HFF-Myc (cell line): ENCODE data around the gene ACACB.

Experiments used
- DNase-seq: peaks from one replicate; pipeline ENCODE4 v3.0.0-alpha.2; 2011; ENCODE audit warnings: low read depth; ENCODE audit errors: extremely low read depth
- H3K4me3 ChIP-seq: replicated peaks from 2 replicates; pipeline ENCODE4 v1.5.1; 2011; ENCODE audit warnings: low read depth, mild to moderate bottlenecking, control low read depth, low read length
- TF ChIP-seq, protein P1 (sequence below): IDR thresholded peaks from 2 replicates; pipeline ENCODE4 v1.5.1; 2012; ENCODE audit warnings: mild to moderate bottlenecking, low read depth, low read length, control low read depth; ENCODE audit errors: missing control alignments

The ACACB gene

DNA sequence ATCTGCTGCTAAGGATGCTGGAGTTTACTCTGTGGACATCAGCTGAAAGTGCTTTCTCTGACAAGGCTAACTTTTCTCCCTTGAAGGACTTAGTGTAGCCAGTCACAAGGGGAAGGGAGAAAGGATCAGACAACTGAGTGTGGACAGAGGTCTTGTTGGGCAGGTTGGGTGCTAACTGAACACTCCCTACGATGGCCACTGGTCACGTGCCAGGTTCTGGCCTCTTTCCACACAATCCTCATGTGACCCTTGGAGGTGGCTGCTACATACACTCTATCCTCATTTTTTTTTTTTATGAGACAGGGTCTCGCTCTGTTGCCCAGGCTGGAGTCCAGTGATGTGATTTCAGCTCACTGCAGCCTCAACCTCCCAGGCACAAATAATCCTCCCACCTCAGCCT, 153.0 kb downstream of the ACACB start:
- no peak for DNase-seq
- H3K4me3 ChIP-seq = no peak overlapping the region
- TF ChIP-seq, protein P1, sequence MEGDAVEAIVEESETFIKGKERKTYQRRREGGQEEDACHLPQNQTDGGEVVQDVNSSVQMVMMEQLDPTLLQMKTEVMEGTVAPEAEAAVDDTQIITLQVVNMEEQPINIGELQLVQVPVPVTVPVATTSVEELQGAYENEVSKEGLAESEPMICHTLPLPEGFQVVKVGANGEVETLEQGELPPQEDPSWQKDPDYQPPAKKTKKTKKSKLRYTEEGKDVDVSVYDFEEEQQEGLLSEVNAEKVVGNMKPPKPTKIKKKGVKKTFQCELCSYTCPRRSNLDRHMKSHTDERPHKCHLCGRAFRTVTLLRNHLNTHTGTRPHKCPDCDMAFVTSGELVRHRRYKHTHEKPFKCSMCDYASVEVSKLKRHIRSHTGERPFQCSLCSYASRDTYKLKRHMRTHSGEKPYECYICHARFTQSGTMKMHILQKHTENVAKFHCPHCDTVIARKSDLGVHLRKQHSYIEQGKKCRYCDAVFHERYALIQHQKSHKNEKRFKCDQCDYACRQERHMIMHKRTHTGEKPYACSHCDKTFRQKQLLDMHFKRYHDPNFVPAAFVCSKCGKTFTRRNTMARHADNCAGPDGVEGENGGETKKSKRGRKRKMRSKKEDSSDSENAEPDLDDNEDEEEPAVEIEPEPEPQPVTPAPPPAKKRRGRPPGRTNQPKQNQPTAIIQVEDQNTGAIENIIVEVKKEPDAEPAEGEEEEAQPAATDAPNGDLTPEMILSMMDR = no peak

DNA sequence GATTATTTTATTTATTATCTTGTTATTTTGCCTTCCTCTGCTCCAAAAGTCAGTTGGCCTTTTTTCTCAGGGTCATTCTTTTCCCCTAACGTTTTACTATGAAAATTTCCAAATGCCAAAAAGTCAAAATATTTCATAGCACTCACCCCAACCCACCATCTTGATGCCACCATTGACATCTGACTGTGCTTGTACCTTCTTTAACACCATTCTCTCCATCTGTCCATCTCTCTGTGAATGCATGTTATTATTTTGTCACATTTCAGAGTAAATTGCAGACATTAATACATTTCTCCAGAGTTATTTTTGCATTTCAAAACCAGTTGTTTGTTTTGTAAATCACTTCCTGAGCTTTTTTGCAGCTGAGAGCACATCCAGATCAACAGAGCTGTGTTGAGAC, 154.1 kb downstream of the ACACB start:
- TF ChIP-seq, protein P1 = no peak
- no peak for DNase-seq
- no peak overlapping the region for H3K4me3 ChIP-seq

DNA sequence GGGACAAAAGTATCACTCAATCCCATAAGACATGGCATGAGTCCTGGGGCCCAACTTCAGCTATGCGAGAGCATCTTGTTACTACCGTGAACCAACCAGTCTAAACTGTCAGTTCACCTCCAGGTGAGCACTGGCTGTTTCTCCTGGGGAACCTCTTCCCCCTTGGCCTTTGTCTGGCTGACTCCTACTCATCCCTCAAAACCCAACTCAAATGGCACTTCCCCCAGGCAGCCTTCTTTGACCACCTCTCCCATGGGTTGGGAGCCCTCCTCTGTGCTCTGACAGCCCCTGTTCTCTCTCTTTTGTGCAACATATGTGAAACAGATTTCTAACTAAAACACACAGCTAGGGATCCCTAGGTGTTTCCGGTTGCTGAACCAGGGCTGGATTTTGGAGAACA, 155.0 kb downstream of the ACACB start:
- TF ChIP-seq, protein P1 = no peak
- no peak for DNase-seq
- H3K4me3 ChIP-seq = no peak overlapping the region

DNA sequence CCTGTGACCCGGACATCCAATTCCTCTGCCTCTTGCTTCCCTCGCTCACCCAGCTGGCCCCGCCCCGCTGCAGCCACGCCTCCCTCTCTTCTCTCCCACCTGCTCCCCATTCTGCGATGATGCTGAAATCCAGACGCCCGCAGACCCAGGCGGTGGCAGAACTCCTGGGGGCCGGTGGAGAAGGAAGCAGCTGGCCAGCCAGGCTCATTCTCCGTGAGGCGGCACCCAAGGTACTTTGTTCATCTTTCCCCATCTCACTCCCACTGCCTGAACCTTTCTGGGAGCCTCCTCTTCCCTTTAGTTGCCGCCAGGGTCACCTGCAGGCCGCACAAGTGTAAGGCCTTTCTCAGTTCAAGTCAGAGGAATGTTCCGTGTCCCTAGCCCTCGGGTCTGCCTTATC, 157.0 kb downstream of the ACACB start:
- H3K4me3 ChIP-seq = no peak overlapping the region
- no peak for DNase-seq
- TF ChIP-seq, protein P1 = no peak

DNA sequence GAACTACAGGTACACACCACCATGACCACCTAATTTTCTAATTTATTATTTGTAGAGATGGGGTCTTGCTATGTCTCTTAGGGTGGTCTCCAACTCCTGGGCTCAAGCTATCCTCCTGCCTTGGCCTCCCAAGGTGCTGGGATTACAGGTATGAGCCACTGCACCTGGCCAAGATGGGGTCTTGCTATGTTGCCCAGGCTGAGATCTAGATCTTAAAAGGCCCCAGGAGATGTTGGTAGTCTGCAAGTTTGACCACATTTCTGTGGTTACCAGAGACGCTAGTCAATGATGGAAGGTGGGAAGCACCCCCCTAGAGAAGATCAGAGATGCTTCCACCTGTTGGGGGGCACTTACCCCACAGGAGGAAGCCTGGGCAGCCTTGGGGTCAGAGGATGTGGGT, 158.0 kb downstream of the ACACB start:
- TF ChIP-seq, protein P1 = no peak
- no peak overlapping the region for H3K4me3 ChIP-seq
- DNase-seq = no peak

DNA sequence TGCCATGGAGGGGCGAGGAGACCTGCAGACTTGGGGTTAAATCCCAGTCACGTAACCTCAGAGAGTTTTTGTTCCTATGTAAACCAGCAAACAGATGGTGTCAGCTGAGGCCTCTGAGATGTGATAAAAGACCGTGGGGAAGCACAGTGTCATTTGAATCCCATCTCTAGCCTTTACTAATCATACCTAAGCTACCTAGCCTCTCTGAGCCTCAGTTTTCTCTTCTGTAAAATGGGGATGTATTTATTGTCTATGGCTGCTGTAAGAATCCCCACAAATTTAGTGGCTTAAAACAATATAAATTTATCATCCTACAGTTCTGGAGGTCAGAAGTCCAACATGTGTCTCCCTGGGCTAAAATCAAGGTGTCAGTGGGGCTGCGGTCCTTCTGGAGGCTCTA, 158.8 kb downstream of the ACACB start:
- no peak overlapping the region for H3K4me3 ChIP-seq
- DNase-seq = no peak
- TF ChIP-seq, protein P1 = no peak

DNA sequence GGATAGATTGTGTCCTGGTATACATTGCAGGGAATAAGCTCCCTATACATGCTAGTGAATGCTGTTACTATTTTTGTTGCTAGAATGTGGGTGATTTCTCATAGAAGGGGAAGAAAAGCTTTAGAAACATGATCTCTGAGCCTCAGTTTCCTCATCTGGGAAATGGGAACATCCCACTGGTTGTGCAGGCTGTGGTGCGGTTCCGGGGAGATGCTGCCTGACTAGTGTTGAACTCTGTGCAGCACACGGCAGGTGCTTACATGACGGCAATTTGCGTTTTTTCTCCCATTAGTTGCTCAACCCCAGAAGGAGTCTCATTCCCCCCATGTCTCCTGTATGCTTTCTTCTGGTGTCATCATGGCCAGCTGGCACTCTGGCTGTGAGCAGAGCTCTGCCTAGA, 159.8 kb downstream of the ACACB start:
- no peak for DNase-seq
- TF ChIP-seq, protein P1 = no peak
- no peak overlapping the region for H3K4me3 ChIP-seq
